Measurements from ENCODE around the gene COQ7.

COQ7 gene

GRCh38 chr16:19084879-19085278 is 17.5 kb downstream of the COQ7 start:
- H3K4me3 ChIP-seq (ENCODE audit: low read depth, low read length): no peak overlapping the region
- no peak for DNase-seq (ENCODE audit: low read depth)
- TF ChIP-seq CTCF (IDR thresholded peaks at IDR 0.05; ENCODE audit: low read depth, low read length, missing control alignments): no peak

DNA sequence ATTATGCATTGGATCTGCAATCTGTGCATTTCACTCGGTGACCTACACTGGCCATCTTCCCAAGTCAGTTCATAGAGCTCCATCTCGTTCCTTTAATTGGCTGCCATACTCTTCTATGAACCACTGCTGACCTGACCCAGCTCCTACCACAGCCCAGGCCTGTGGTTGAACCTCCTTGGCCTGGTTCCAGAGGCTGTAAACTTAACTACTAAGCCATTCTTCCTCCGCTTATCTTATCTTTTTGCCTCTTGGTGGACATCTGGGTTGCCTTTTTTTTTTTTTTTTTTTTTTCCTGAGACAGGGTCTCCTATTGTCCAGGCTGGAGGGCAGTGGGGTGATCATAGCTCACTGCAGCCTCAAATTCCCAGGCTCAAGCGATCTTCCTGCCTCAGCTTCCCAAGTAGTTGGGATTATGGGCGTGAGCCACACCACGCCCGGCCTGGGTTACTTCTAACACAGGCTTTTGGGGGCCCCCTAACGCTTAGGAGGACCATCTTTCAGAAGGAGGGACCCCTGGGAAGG is 18.3 kb downstream of the COQ7 start:
- DNase-seq (ENCODE audit: low read depth): no peak
- no peak overlapping the region for H3K4me3 ChIP-seq (ENCODE audit: low read depth, low read length)
- no peak for TF ChIP-seq CTCF (IDR thresholded peaks at IDR 0.05; ENCODE audit: low read depth, low read length, missing control alignments)

DNA sequence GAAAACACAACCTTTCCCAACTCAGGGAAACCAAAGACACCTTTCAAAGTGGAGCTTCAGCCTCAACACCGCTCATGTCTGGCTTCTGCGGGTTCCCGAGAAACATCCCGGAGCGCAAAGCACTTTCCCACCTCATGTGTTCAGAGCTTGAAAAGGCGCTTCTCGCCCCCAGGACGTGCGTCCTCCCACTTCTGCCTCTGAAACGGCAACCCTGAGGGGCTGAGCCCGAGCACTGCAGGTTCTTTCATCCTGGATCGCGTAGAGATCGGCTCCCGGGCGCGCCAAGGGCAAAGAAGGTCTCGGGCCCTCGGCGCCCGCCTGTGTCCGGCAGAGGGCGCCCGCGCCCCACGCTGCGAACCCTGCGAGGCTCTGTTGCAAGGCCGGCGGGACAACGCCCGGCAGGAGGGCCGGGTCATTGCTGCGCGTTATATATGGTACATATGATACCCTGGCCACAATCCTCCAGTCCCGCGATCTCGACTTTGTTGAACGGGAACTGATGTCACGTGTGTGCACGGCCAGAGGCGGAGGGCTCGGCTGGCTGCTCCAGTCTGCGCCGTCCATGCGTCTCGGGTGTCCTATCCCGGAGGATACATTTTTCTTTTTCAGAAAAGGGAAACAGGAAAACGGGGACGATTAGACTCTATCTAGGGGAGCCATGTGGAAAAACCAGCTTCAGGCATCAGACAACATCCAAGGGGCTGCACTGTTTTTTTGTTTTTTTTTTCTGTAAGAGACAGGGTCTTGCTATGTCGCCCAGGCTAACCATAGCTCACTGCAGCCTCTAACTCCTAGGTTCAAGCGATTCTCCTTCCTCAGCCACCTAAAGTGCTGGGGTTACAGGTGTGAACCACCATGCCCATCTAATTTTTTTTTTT is 19.1 kb downstream of the COQ7 start:
- TF ChIP-seq CTCF (IDR thresholded peaks at IDR 0.05; ENCODE audit: low read depth, low read length, missing control alignments): peak; percentile 95
- DNase-seq (ENCODE audit: low read depth): peak; percentile 36
- H3K4me3 ChIP-seq (ENCODE audit: low read depth, low read length): peak overlapping the region; percentile 10

DNA sequence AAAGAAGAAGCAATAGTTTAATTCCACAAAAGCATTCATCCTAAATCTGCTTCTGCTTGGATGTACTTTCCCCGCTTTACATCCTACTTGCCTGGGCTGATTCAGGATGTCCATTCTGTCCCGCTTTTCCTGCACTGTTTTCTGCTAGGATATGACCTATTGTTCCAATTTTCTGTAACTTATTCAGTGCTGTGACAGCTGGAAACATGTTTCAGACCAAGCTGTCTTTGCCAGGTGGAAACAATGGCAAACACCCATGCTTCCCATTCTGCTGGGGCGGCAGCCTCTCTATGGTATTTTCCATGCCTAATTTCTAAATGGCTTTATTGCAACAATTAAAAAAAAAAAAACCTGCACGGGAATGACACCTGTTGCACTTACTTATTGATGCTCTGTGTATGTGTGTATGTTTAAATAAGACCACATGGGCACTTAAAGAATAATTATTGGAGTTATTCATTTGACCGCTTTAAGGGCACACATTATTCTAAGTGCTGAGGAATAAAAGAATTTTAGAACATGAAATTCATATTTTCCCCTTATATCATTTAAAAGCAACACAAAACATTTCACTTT is 21.0 kb downstream of the COQ7 start:
- no peak for DNase-seq (ENCODE audit: low read depth)
- H3K4me3 ChIP-seq (ENCODE audit: low read depth, low read length): no peak overlapping the region
- no peak for TF ChIP-seq CTCF (IDR thresholded peaks at IDR 0.05; ENCODE audit: low read depth, low read length, missing control alignments)

- no peak for TF ChIP-seq CTCF (IDR thresholded peaks at IDR 0.05; ENCODE audit: low read depth, low read length, missing control alignments)
- H3K4me3 ChIP-seq (ENCODE audit: low read depth, low read length): no peak overlapping the region
- no peak for DNase-seq (ENCODE audit: low read depth)
Measured at GRCh38 chr16:19089410-19089955, 22.1 kb downstream of the COQ7 start.

DNA sequence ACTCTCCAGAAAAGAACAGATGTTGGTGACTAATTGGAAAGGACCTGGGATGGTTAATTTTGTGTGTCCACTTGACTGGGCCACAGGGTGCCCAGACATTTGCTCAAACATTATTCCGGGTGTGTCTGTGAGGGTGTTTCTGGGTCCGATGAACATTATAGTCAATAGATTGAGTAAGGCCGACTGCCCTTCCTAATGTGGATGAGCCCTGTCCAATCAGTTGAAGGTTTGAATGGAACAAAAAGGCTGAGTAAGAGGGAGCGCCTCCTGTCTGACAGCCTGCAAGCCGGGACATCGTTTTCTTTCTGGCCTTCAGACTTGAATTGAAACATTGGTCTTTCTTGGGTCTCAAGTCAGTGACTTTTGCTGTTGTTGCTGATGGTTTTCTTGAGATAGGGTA is 23.5 kb downstream of the COQ7 start:
- DNase-seq (ENCODE audit: low read depth): no peak
- no peak for TF ChIP-seq CTCF (IDR thresholded peaks at IDR 0.05; ENCODE audit: low read depth, low read length, missing control alignments)
- H3K4me3 ChIP-seq (ENCODE audit: low read depth, low read length): no peak overlapping the region
